SK-N-SH (cell line): ENCODE measurements around the gene PBXIP1. TPM values are rescaled to one million over a fixed set of nuclear protein-coding genes. Genes with fewer than 3 reads are reported as not detected.

ENCODE experiments used
- CTCF ChIA-PET: fragments of 300-600, 350-600 bp; formaldehyde crosslinking; extraction: SDS; loops from one replicate; lab custom pipeline; 2021; lab: Yijun Ruan, JAX
- POLR2A ChIA-PET: fragments of 350-600 bp; sonication (Branson Sonifier 250); formaldehyde crosslinking; extraction: SDS; loops from one replicate; lab custom pipeline; 2020; ENCODE audit warnings: antibody characterized with exemption, inconsistent platforms; lab: Yijun Ruan, JAX
- DNase-seq: peaks from one replicate; pipeline ENCODE4 v3.0.0; 2012
- H2AFZ ChIP-seq: fragments of 200-600 bp; sonication (generic); 2 replicates; pipeline ENCODE4 v1.8.1; 2016; ENCODE audit warnings: antibody characterized with exemption, mild to moderate bottlenecking, low read depth
- H3F3A ChIP-seq: fragments of 200-600 bp; sonication (generic); replicated peaks from 2 replicates; pipeline ENCODE3; 2016; ENCODE audit warnings: antibody characterized with exemption, mild to moderate bottlenecking; ENCODE audit not compliant: insufficient read depth
- H3K27ac ChIP-seq, 2 experiments: fragments of 200-500 bp in 1 of 2; fragments of 200-600 bp in 1 of 2; sonication (Bioruptor generic) in 1 of 2; sonication (generic), shearing (Covaris generic) in 1 of 2; 2 replicates each; pipeline versions ENCODE4 v1.5.1 to v1.6.1; 2014 to 2016; ENCODE audit warnings: low read depth in 2 of 2, inconsistent platforms in 1 of 2, low read length in 1 of 2, mild to moderate bottlenecking in 1 of 2, mixed read lengths in 1 of 2
- H3K27me3 ChIP-seq: fragments of 200-600 bp; sonication (generic), shearing (Covaris generic); 2 replicates; pipeline ENCODE4 v1.6.1; 2016; ENCODE audit warnings: mixed run types; ENCODE audit not compliant: insufficient read depth
- H3K36me3 ChIP-seq, 2 experiments: fragments of 200-500 bp in 1 of 2; fragments of 200-600 bp in 1 of 2; sonication (Bioruptor generic) in 1 of 2; sonication (generic) in 1 of 2; replicated peaks in 1 of 2; 2 replicates each; pipeline versions ENCODE3 to v1.5.1; 2014 to 2016; ENCODE audit warnings: low read length in 1 of 2, mild to moderate bottlenecking in 1 of 2; ENCODE audit not compliant: insufficient read depth in 2 of 2, control insufficient read depth in 1 of 2
- H3K4me1 ChIP-seq, 2 experiments: fragments of 200-500 bp in 1 of 2; fragments of 200-600 bp in 1 of 2; sonication (Bioruptor generic) in 1 of 2; sonication (generic), shearing (Covaris generic) in 1 of 2; 2 replicates each; pipeline versions ENCODE4 v1.5.1 to v1.6.1; 2014 to 2016; ENCODE audit warnings: low read depth in 1 of 2, low read length in 1 of 2, mixed run types in 1 of 2; ENCODE audit not compliant: insufficient read depth in 2 of 2, control insufficient read depth in 1 of 2
- H3K4me2 ChIP-seq: fragments of 200-600 bp; sonication (generic), shearing (Covaris generic); 2 replicates; pipeline ENCODE4 v1.6.1; 2017; ENCODE audit warnings: mixed run types
- H3K4me3 ChIP-seq, 2 experiments: fragments of 200-500 bp in 1 of 2; fragments of 200-600 bp in 1 of 2; sonication (Bioruptor generic) in 1 of 2; sonication (generic), shearing (Covaris generic) in 1 of 2; 2 replicates each; pipeline versions ENCODE4 v1.5.1 to v1.8.1; 2014 to 2016; ENCODE audit warnings: low read depth in 2 of 2, inconsistent platforms in 1 of 2, low read length in 1 of 2, mild to moderate bottlenecking in 1 of 2, mixed read lengths in 1 of 2, moderate library complexity in 1 of 2
- H3K79me2 ChIP-seq: fragments of 200-600 bp; sonication (generic); 2 replicates; pipeline ENCODE4 v1.8.1; 2017; ENCODE audit warnings: mild to moderate bottlenecking; ENCODE audit not compliant: insufficient read depth
- H3K9ac ChIP-seq: fragments of 200-600 bp; sonication (generic); 2 replicates; pipeline ENCODE4 v1.6.1; 2017; ENCODE audit warnings: mixed run types
- H3K9me2 ChIP-seq: fragments of 200-600 bp; sonication (generic); 2 replicates; pipeline ENCODE4 v1.6.1; 2017; ENCODE audit warnings: mixed run types
- H3K9me3 ChIP-seq: fragments of 200-600 bp; sonication (generic); 2 replicates; pipeline ENCODE4 v1.6.1; 2017; ENCODE audit warnings: mixed run types, mild to moderate bottlenecking, moderate library complexity
- H4K20me1 ChIP-seq: fragments of 200-600 bp; sonication (generic); 2 replicates; pipeline ENCODE4 v1.6.1; 2017; ENCODE audit warnings: mild to moderate bottlenecking, mixed run types; ENCODE audit not compliant: insufficient read depth
- CHD2 ChIP-seq: fragments of 150-350 bp; IDR thresholded peaks from 2 replicates; pipeline ENCODE4 v1.6.1; 2018; ENCODE audit warnings: low read length; ENCODE audit not compliant: partially characterized antibody
- ELF1 ChIP-seq: IDR thresholded peaks from 2 replicates; pipeline ENCODE4 v1.4.0; 2012
- EP300 ChIP-seq, 2 experiments: IDR thresholded peaks; 2 replicates each; pipeline versions ENCODE4 v1.4.0 to v1.6.1; 2012; ENCODE audit warnings: borderline replicate concordance in 1 of 2, low read depth in 1 of 2, low read length in 1 of 2
- FOSL2 ChIP-seq: IDR thresholded peaks from 2 replicates; pipeline ENCODE4 v1.4.0; 2012; ENCODE audit warnings: low read depth, mild to moderate bottlenecking, moderate library complexity, borderline replicate concordance
- FOXJ3 ChIP-seq: sonication (generic); formaldehyde crosslinking; IDR thresholded peaks from 2 replicates; pipeline ENCODE4 v1.5.1; 2020; ENCODE audit warnings: mild to moderate bottlenecking, missing genetic modification reagents
- FOXM1 ChIP-seq: IDR thresholded peaks from 2 replicates; pipeline ENCODE4 v1.4.0; 2012; ENCODE audit warnings: low read depth, mild to moderate bottlenecking
- GABPA ChIP-seq: IDR thresholded peaks from 2 replicates; pipeline ENCODE4 v1.4.0; 2012; ENCODE audit warnings: low read depth, mild to moderate bottlenecking
- GATA2 ChIP-seq: sonication (generic); formaldehyde crosslinking; IDR thresholded peaks from 2 replicates; pipeline ENCODE4 v1.5.0; 2020; ENCODE audit warnings: mild to moderate bottlenecking, missing genetic modification reagents
- IRF3 ChIP-seq: fragments of 150-350 bp; IDR thresholded peaks from 2 replicates; pipeline ENCODE4 v1.6.1; 2016; ENCODE audit warnings: mild to moderate bottlenecking, low read depth, low read length
- MXI1 ChIP-seq: IDR thresholded peaks from 2 replicates; pipeline ENCODE4 v1.6.1; 2012; ENCODE audit warnings: mild to moderate bottlenecking, low read depth, low read length, improper control_type of control experiment
- NFIC ChIP-seq: IDR thresholded peaks from 2 replicates; pipeline ENCODE4 v1.4.0; 2012; ENCODE audit warnings: borderline replicate concordance
- NRF1 ChIP-seq: IDR thresholded peaks from 2 replicates; pipeline ENCODE4 v1.6.1; 2012; ENCODE audit warnings: low read depth, mild to moderate bottlenecking, low read length
- POLR2AphosphoS5 ChIP-seq: IDR thresholded peaks from 2 replicates; pipeline ENCODE4 v1.6.1; 2012; ENCODE audit warnings: low read depth, low read length
- RAD21 ChIP-seq: IDR thresholded peaks from 2 replicates; pipeline ENCODE4 v1.6.1; 2012; ENCODE audit warnings: mild to moderate bottlenecking, low read length
- RCOR1 ChIP-seq: fragments of 150-350 bp; IDR thresholded peaks from 2 replicates; pipeline ENCODE4 v1.6.1; 2017; ENCODE audit warnings: antibody characterized with exemption, low read length
- RXRA ChIP-seq: IDR thresholded peaks from 2 replicates; pipeline ENCODE4 v1.4.0; 2012; ENCODE audit warnings: low read depth, mild to moderate bottlenecking, borderline replicate concordance
- SIN3A ChIP-seq: IDR thresholded peaks from 2 replicates; pipeline ENCODE4 v1.6.1; 2012; ENCODE audit warnings: low read depth, mild to moderate bottlenecking, low read length, moderate library complexity, borderline replicate concordance
- SMC3 ChIP-seq: IDR thresholded peaks from 2 replicates; pipeline ENCODE4 v1.6.1; 2012; ENCODE audit warnings: low read depth, low read length, improper control_type of control experiment
- TAF1 ChIP-seq: IDR thresholded peaks from 2 replicates; pipeline ENCODE4 v1.6.1; 2012; ENCODE audit warnings: low read depth, mild to moderate bottlenecking, low read length, moderate library complexity, borderline replicate concordance
- TEAD4 ChIP-seq: IDR thresholded peaks from 2 replicates; pipeline ENCODE4 v1.4.0; 2012; ENCODE audit warnings: mild to moderate bottlenecking, borderline replicate concordance; ENCODE audit not compliant: insufficient read depth
- YY1 ChIP-seq: IDR thresholded peaks from 2 replicates; pipeline ENCODE4 v1.4.0; 2012; ENCODE audit warnings: low read depth, mild to moderate bottlenecking
- ZBTB33 ChIP-seq: IDR thresholded peaks from 2 replicates; pipeline ENCODE4 v1.4.0; 2012; ENCODE audit warnings: low read depth, borderline replicate concordance
- whole genome bisulfite sequencing: methylation state at CpG from one replicate; pipeline ENCODE4 v1.1.6; 2017; ENCODE audit warnings: low lambda C conversion rate; 5-methylcytosine and 5-hydroxymethylcytosine counted together
- polyA plus RNA-seq, 3 experiments: library from polyadenylated mRNA; depleted of rRNA; stranded (reverse); fragments of >200 nt; gene quantifications; 2 replicates each; pipeline ENCODE4 v1.2.3, GENCODE V29; 2012
- TF ChIP-seq, protein P1 (sequence below): fragments of 150-350 bp; IDR thresholded peaks from 2 replicates; pipeline ENCODE4 v1.6.1; 2017; ENCODE audit warnings: antibody characterized with exemption, low read length, low read depth, borderline replicate concordance
- TF ChIP-seq, protein P2 (sequence below): IDR thresholded peaks from 2 replicates; pipeline ENCODE4 v1.4.0; 2012; ENCODE audit warnings: low read depth, borderline replicate concordance
- TF ChIP-seq, protein P3 (sequence below): IDR thresholded peaks from 2 replicates; pipeline ENCODE4 v1.6.1; 2012; ENCODE audit warnings: mild to moderate bottlenecking, low read depth, low read length, moderate library complexity

Gene PBXIP1
- polyA plus RNA-seq, 1 of the 3 experiments (the other 2 are of a cell fraction) = 55.9 TPM

- under 1% methylated on average over 30 of the region's 30 CpGs for WGBS
- peaks cover 69% of the 10 kb centered on the region for H3K79me2 ChIP-seq
- H3K9ac ChIP-seq = peak overlapping the region; percentile 88
- peaks cover 27 to 56% of the 10 kb centered on the region in 2 experiments for H3K4me1 ChIP-seq
- no peaks in the 10 kb centered on the region for H3K9me3 ChIP-seq
- DNase-seq = peak; percentile 77
- ChIA-PET CTCF (interaction anchor here (1.0 to 37.5 kb wide), 6 partner anchors 14 to 76 kb away, joined by 6 to 640 read pairs (median 8); partner anchors contain the start of genes ADAM15, LENEP, PBXIP1 and ZBTB7B), POLR2A (interaction anchor here (3.1 kb wide), 1 partner anchor 19 kb away, joined by 13 read pairs; the partner anchor contains the start of gene LENEP)
- peaks cover 7 to 10% of the 10 kb centered on the region in 2 experiments for H3K36me3 ChIP-seq
- H3K4me3 ChIP-seq = peak overlapping the region; percentile 67 to 79
- peak overlapping the region; percentile 99 to 100 for H3K27ac ChIP-seq
- H3K4me2 ChIP-seq = peak overlapping the region; percentile 91
- H3K9me2 ChIP-seq = no peaks in the 10 kb centered on the region
- H3F3A ChIP-seq = peaks cover 36% of the 10 kb centered on the region
- peak overlapping the region; percentile 24; the same call in 1 of the 2 replicates for H2AFZ ChIP-seq
- H3K27me3 ChIP-seq = no peaks in the 10 kb centered on the region
- TF ChIP-seq, protein P1, sequence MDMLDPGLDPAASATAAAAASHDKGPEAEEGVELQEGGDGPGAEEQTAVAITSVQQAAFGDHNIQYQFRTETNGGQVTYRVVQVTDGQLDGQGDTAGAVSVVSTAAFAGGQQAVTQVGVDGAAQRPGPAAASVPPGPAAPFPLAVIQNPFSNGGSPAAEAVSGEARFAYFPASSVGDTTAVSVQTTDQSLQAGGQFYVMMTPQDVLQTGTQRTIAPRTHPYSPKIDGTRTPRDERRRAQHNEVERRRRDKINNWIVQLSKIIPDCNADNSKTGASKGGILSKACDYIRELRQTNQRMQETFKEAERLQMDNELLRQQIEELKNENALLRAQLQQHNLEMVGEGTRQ = no peak
- TF ChIP-seq YY1 = no peak
- no peak for TF ChIP-seq IRF3
- TF ChIP-seq TEAD4 = no peak
- TF ChIP-seq SMC3 = no peak; the same call in 1 of the 2 replicates
- TF ChIP-seq NFIC = no peak
- TF ChIP-seq EP300 (IDR thresholded peaks at IDR 0.05; ENCODE audit: borderline replicate concordance in 1 of 2, low read depth in 1 of 2, low read length in 1 of 2) = no peak
- no peak for TF ChIP-seq ELF1
- TF ChIP-seq GATA2 (CRISPR knock-in tag) = no peak
- TF ChIP-seq POLR2AphosphoS5 = peak; percentile 86; the same call in 1 of the 2 replicates
- TF ChIP-seq RXRA = no peak
- no peak for TF ChIP-seq SIN3A
- TF ChIP-seq FOXJ3 (CRISPR knock-in tag) = no peak
- peak; percentile 92 for TF ChIP-seq NRF1
- peak; percentile 50; the same call in 1 of the 2 replicates for TF ChIP-seq TAF1
- TF ChIP-seq ZBTB33 = no peak
- TF ChIP-seq, protein P2, sequence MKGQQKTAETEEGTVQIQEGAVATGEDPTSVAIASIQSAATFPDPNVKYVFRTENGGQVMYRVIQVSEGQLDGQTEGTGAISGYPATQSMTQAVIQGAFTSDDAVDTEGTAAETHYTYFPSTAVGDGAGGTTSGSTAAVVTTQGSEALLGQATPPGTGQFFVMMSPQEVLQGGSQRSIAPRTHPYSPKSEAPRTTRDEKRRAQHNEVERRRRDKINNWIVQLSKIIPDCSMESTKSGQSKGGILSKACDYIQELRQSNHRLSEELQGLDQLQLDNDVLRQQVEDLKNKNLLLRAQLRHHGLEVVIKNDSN = no peak
- no peak; the same call in 1 of the 2 replicates for TF ChIP-seq FOXM1
- TF ChIP-seq CHD2 = no peak
- no peak; the same call in 1 of the 2 replicates for TF ChIP-seq MXI1
- TF ChIP-seq, protein P3, sequence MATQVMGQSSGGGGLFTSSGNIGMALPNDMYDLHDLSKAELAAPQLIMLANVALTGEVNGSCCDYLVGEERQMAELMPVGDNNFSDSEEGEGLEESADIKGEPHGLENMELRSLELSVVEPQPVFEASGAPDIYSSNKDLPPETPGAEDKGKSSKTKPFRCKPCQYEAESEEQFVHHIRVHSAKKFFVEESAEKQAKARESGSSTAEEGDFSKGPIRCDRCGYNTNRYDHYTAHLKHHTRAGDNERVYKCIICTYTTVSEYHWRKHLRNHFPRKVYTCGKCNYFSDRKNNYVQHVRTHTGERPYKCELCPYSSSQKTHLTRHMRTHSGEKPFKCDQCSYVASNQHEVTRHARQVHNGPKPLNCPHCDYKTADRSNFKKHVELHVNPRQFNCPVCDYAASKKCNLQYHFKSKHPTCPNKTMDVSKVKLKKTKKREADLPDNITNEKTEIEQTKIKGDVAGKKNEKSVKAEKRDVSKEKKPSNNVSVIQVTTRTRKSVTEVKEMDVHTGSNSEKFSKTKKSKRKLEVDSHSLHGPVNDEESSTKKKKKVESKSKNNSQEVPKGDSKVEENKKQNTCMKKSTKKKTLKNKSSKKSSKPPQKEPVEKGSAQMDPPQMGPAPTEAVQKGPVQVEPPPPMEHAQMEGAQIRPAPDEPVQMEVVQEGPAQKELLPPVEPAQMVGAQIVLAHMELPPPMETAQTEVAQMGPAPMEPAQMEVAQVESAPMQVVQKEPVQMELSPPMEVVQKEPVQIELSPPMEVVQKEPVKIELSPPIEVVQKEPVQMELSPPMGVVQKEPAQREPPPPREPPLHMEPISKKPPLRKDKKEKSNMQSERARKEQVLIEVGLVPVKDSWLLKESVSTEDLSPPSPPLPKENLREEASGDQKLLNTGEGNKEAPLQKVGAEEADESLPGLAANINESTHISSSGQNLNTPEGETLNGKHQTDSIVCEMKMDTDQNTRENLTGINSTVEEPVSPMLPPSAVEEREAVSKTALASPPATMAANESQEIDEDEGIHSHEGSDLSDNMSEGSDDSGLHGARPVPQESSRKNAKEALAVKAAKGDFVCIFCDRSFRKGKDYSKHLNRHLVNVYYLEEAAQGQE = no peak
- TF ChIP-seq FOSL2 = no peak
- no peak for TF ChIP-seq GABPA
- TF ChIP-seq RCOR1 = no peak; the same call in 1 of the 2 replicates
- TF ChIP-seq RAD21 = no peak
- H4K20me1 ChIP-seq = no peaks in the 10 kb centered on the region
These were observed 19.0 kb upstream of the PBXIP1 start for GRCh38 chr1:154974808-154975408.
